HG02938 (cell line): ENCODE measurements around the gene PARG.
"Not testable (repeated sequence)": the region's sequence is repeated elsewhere in the genome, so short reads cannot be mapped to it uniquely, and the experiment has no call there.

Source experiments
- ATAC-seq: cut with Tn5 transposase; IDR thresholded peaks from one replicate; pipeline ENCODE4 v1.9.1; 2021; ENCODE audit warnings: mild to moderate bottlenecking, moderate library complexity; ENCODE audit not compliant: unreplicated experiment

Gene PARG

GRCh38 chr10:49908290-49909080 is 33.3 kb downstream of the PARG start:
- ATAC-seq, result not testable (repeated sequence)

DNA sequence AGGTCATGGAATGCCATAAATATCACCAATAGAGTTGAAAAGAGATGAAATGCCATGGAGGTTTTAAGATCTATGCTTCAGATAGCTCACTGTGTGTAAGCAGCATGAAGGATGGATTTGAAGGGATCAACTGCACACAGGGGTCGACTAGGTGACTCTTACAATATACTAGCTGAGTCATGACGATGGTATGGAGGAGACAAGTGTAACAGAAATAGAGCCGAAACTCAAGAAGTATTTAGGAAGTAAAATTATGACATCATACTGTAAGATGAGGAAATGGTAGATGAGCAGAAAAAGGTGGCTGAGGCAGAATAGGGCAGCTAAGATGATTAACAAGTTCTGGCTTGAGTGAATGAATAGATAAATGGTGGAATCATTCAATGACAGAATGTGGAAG is 38.0 kb downstream of the PARG start:
- not testable (repeated sequence) for ATAC-seq

DNA sequence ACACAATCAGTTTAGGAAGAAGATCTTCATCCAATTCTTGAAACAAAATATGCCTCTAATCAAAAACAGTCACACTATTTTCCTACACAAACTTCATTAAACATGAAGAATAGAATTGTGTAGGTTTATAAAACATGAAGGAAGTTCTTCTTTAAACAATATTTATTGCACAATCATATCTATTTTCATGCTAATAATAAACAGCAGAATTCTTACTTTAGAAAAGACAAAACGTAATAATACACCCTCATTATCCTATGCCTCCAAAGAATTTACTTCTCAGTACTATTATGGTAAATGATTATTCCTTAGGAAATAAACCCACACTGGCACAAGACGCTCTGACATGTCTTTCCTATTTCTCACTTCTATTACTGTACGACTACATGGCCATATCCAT is 41.4 kb downstream of the PARG start:
- not testable (repeated sequence) for ATAC-seq

DNA sequence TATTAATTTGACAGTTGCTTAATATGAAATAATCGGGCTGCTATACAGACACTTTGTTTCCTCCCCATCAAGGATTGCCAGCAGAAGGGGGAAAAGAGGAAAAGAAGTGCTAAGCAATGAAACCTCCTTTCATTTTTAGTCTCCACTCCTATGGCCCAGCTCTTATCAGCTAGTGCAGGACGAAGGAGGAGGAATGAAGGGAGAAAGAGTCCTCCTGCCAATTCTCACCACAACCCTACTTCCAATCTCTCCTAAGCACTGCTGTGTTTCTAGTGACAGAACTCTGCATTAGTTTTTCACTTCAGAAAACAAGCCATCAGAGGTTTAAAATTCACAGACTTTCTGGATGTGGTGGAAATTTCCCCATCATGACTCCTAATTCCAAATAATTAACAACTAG is 41.8 kb downstream of the PARG start:
- ATAC-seq, result not testable (repeated sequence)

DNA sequence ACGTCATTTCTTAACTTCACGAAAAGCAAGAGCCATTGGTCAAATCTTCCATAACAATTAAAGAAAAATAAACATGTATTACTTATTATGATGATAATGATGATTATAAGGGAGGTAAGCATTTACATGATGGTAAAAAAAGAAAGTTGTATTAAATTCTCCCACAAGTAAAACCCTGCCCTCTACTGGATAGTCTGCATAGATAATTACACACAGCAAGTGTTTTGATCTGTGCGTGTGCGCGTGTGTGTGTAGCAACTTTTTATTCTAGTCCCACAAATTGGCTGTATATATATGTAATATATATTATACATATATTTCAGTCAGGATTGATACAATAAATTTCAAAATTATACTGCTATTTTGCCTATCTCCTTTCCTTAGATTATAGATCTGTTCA is 51.8 kb downstream of the PARG start:
- ATAC-seq, result not testable (repeated sequence)

GRCh38 chr10:49884739-49885331 is 57.0 kb downstream of the PARG start:
- ATAC-seq, result not testable (repeated sequence)

DNA sequence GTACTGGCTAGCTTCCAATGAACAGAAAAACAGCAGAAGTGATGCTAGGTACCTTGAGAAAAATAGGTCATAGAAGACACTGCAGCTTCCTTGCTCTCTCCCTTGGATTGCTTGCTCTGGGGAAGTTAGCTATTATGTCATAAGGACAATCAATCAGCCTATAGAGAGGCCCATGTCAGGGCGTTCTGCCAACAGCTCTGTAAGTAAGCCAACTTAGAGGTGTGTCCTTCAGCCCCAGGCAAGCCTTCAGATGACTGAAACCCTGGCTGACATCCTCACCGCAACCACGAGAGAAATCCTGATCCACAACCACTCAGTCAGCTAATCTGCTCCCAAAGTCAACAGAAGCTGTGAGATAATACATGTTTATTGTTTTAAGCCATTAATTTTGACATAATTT is 58.0 kb downstream of the PARG start:
- not testable (repeated sequence) for ATAC-seq

GRCh38 chr10:49882327-49882726 is 59.5 kb downstream of the PARG start:
- ATAC-seq, result not testable (repeated sequence)

DNA sequence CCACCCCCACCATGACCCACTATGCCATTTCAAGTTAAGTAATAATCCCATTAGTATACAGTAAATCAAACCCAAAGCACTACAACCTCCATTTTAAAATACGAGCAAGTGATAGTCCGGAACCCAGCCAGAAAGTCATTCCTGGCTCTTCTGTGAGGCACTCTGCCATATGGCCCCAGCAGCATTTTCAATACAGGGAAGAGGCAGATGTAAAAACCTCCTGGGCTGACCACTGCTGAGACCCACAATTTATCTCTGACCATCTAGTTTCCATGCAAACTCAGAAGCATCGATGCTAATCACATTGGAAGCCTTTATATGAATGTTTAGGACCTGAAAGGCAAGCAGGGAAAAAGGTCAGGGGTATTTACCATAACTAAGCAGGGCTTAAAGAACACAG is 69.1 kb downstream of the PARG start:
- not testable (repeated sequence) for ATAC-seq

GRCh38 chr10:49871462-49871861 is 70.4 kb downstream of the PARG start:
- not testable (repeated sequence) for ATAC-seq

DNA sequence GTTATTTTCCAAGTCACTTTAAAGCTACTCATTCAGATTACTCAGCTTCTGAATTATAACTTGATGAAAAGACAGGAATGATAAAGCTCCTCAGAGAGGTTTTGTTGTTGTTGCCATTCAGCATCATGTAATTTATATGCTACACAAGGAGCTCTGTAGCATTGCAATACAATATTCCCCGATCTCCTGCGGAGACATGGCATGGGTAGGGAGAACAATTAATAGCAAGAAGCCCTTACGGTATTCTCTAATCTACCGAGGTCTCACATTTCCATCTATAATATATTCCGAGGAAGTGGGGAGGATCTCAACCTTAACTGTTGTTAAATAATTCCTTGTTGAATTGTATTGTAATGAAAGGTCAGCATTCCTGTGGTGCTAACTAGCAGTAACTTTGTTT is 81.9 kb downstream of the PARG start:
- not testable (repeated sequence) for ATAC-seq

DNA sequence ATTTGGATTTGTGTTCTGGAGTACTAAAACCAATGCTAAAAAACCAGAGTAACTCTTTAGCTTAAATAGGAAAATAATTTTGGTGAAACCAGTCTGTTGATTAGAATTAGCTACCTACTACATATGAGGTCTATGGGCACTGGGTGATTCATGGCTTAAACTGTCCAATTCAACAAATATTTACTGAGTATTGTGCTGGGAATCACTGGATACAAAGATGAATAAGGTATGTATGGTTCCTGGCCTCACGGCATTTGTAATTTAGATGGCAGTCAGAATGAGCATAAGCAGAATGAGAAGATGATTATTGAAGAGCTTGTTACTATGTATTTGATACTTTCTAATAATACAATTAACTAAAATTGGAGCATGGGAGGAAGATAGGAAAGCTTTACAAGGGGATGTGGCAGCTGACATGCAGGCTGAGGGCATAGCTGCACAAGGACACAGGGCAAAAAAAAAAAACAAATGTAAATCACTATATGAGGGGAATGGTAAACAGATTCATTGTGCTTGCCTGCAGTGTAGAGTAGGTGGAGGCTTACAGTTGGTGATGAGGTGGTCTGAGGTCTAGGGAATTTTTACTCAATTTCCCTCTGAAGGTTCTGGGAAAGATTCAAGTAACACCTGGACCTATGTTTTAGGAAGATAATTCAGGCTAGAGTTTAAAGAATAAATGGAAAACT is 83.0 kb downstream of the PARG start:
- ATAC-seq, result not testable (repeated sequence)

DNA sequence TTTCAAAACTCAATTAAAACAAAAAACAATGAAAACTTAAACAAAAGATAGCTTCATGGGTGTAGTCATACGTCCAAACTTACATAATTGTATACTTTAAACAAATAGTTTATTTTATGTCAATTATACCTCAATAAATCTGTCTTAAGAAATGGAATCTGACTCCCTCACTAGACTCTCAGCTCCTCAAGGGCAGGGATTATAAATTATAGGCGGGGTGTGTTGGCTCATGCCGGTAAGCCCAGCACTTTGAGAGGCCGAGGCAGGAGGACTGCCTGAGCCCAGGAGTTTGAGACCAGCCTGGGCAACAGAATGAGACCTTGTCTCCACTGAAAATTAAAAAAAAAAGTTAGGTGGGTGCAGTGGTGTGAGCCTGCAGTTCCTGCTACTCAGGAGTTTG is 92.3 kb downstream of the PARG start:
- not testable (repeated sequence) for ATAC-seq

DNA sequence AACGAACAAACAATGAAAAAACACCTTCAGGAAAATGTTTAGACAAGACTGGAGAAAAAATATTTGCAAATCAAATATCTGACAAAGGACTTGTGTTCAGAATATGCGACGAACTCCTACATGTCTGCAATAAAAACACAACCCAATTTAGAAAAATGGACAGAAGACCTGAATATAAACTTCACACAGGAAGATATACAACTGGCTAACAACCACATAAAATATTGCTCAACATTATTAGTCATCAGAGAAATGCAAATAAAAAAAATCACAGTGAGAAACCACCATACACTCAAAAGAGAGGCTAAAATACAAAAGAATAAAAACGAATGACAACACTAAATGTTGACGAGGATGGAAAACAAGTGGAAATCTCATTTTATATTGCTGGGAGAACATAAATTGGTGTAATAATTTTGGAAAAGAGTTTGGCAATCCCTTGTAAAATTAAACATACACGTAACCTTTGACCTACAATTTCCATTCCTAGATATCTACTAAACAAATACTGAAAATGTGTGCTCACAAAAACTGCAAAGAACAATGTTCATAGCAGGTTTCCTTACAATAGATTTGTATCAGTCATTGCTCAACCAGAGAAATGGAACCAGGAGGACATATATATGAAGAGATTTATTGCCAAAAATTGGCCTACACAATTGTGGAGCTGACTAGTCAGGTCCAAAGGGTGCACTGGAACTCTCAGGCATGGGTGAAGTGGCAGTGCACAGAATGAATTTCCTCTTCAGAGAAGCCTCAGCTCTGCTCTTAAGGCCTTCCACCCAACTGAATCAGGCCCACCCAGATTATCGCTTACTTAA is 96.8 kb downstream of the PARG start:
- no peak for ATAC-seq

DNA sequence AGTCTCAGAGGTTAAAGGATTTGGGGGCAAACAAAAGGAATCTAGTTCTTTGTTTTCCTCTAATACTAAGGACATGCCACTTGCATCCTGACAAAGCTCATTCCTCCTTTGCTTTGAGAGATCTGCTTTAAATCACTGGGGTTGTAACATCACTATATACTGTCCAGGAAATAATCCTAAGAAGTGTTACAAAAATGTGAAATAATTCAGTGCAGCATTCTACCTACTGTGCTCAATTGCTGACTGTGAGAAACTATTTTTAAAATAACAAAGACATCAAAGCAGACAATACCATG is 99.5 kb downstream of the PARG start:
- not testable (repeated sequence) for ATAC-seq

- no peak for ATAC-seq
These were observed 100.1 kb downstream of the PARG start for GRCh38 chr10:49841615-49842332.

DNA sequence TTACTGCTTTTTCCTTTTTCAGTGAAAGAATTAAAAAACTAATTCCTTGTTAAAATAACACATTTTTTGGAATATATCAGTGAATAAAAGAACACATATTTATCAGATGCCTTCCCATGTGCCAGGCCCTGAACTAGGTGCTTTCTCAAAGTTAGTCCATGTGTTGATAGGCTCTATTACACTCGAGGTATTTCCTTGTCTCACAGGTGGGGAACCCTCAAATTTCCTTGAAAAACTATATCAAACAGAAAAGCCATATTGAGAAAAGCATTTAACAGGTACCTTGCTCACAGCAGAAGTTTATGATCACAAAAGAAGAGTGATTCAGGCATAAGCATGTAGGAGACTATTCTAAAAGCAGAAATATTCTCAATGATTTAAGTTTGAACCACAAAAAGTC is 104.1 kb downstream of the PARG start:
- no peak for ATAC-seq

- no peak for ATAC-seq
These were observed 104.8 kb downstream of the PARG start for GRCh38 chr10:49837051-49837478.

- ATAC-seq, result no peak
These were observed 106.9 kb downstream of the PARG start for GRCh38 chr10:49834976-49835375.

GRCh38 chr10:49834201-49834600 is 107.6 kb downstream of the PARG start:
- ATAC-seq, result no peak

GRCh38 chr10:49833168-49833567 is 108.7 kb downstream of the PARG start:
- ATAC-seq, result no peak
